ENCODE results near the gene CCR7.
"Not testable (repeated sequence)": the region's sequence is repeated elsewhere in the genome, so short reads cannot be mapped to it uniquely, and the experiment has no call there.

The CCR7 gene

GRCh38 chr17:40597556-40598300 lies 32.5 kb upstream of the CCR7 start:
- DNase-seq, result no peak

- DNase-seq, result no peak
Observed at GRCh38 chr17:40597156-40597555, 31.9 kb upstream of the CCR7 start.

GRCh38 chr17:40596261-40596919 lies 31.1 kb upstream of the CCR7 start:
- DNase-seq, result peak; percentile 17

GRCh38 chr17:40590742-40591141 lies 25.5 kb upstream of the CCR7 start:
- no peak for DNase-seq

GRCh38 chr17:40588552-40588951 lies 23.3 kb upstream of the CCR7 start:
- no peak for DNase-seq

- not testable (repeated sequence) for DNase-seq
Observed at GRCh38 chr17:40586264-40586663, 21.0 kb upstream of the CCR7 start.

- DNase-seq, result not testable (repeated sequence)
Observed at GRCh38 chr17:40584950-40585349, 19.7 kb upstream of the CCR7 start.

- DNase-seq, result no peak
Observed at GRCh38 chr17:40582328-40582901, 17.1 kb upstream of the CCR7 start.

- no peak for DNase-seq
Observed at GRCh38 chr17:40580140-40580539, 14.9 kb upstream of the CCR7 start.

- no peak for DNase-seq
Observed at GRCh38 chr17:40579471-40579870, 14.2 kb upstream of the CCR7 start.

- no peak for DNase-seq
Observed at GRCh38 chr17:40577611-40578065, 12.4 kb upstream of the CCR7 start.

- DNase-seq, result no peak
Observed at GRCh38 chr17:40576113-40576740, 11.0 kb upstream of the CCR7 start.

GRCh38 chr17:40574292-40574691 lies 9.0 kb upstream of the CCR7 start:
- no peak for DNase-seq

- DNase-seq, result not testable (repeated sequence)
Observed at GRCh38 chr17:40572245-40572993, 7.1 kb upstream of the CCR7 start.

GRCh38 chr17:40568074-40568836 lies 3.0 kb upstream of the CCR7 start:
- no peak for DNase-seq

GRCh38 chr17:40567377-40567776 lies 2.1 kb upstream of the CCR7 start:
- DNase-seq, result no peak

- DNase-seq, result no peak
Observed at GRCh38 chr17:40565769-40566409, 617 bp upstream of the CCR7 start.

- DNase-seq, result no peak
Observed at GRCh38 chr17:40564195-40564882, 933 bp downstream of the CCR7 start.

- DNase-seq, result no peak
Observed at GRCh38 chr17:40563220-40564052, 1.8 kb downstream of the CCR7 start.

- no peak for DNase-seq
Observed at GRCh38 chr17:40562838-40563219, 2.4 kb downstream of the CCR7 start.
